ENCODE results near the gene CDK15. TPM values are rescaled to one million over a fixed set of nuclear protein-coding genes. Genes with fewer than 3 reads are reported as not detected.
"Not testable (repeated sequence)": the region's sequence is repeated elsewhere in the genome, so short reads cannot be mapped to it uniquely, and the experiment has no call there.

The CDK15 gene
- total RNA-seq, 1 donor from 2014 or later = not detected

DNA sequence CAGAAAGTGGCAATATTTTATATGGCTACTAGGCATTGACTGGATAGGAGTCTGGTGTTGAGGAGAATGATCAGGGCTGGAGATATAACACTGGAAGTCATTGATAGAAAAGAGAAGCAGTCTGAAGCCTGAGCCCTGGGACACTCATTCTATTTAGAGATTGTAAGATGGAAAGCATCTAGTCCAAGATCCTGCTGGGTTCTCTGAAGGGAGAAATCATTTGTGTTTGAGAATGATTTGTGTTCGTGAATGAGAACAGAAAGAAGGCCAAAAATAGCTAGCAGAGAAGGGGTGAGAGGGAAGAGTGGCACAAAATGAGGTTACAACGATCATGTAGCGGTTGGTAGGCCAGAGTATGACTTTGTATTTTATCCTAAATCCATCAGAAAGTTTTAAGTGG lies 18.0 kb upstream of the CDK15 start:
- intact Hi-C loops (cut with micrococcal nuclease) = no loop called here

GRCh38 chr2:201789395-201789794 lies 16.9 kb upstream of the CDK15 start:
- intact Hi-C loops (cut with micrococcal nuclease) = no loop called here

- intact Hi-C loops (cut with micrococcal nuclease) = no loop called here
These were observed 16.0 kb upstream of the CDK15 start for GRCh38 chr2:201790291-201790690.

- intact Hi-C loops (cut with micrococcal nuclease) = no loop called here
These were observed 15.3 kb upstream of the CDK15 start for GRCh38 chr2:201790989-201791388.

- intact Hi-C loops (cut with micrococcal nuclease) = no loop called here
These were observed 12.7 kb upstream of the CDK15 start for GRCh38 chr2:201793631-201794030.

DNA sequence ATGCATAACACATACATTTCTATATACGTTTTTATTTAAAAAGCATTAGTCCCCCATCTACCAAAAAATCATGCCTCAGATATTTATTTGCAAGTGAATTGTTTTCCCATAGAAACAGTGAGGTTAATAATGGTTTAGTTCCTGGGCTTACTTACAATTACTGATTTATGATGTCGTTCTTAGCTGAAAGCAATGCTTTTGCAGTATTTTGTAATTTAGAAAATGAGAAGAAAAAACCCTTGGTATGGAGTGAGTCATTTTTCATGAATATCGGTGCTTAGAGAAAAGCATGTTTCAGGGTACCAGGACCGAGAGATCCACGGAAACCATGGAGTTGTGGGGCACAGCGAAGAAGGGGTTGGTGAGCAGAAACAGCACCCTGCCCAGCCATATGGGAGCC lies 12.0 kb upstream of the CDK15 start:
- intact Hi-C loops (cut with micrococcal nuclease) = no loop called here

GRCh38 chr2:201795607-201796477 lies 10.5 kb upstream of the CDK15 start:
- intact Hi-C loops (cut with micrococcal nuclease) = loop anchor here (2.0 kb wide), 1 partner anchor 383 kb away; no protein-coding TSS in a partner anchor

DNA sequence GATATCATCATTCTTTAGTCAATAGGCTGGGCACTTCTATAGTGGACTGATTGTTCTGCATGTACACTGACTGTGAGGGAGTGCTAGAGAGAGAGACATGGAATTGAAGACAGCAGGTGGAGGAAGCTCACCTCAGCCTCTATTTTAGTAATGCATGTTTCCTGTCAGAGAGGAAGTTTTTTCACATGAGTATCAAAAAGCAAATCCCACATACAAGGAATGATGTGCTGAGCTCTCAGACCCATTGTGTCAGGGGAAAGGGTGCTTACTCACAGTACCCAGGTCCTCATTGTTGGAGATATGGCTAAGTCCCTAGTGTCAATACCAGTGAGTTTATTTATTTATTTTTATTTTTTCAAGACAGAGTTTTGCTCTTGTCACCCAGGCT lies 9.9 kb upstream of the CDK15 start:
- intact Hi-C loops (cut with micrococcal nuclease) = loop anchor here (2.0 kb wide), 1 partner anchor 382 kb away; no protein-coding TSS in a partner anchor

GRCh38 chr2:201797175-201797840 lies 9.0 kb upstream of the CDK15 start:
- intact Hi-C loops (cut with micrococcal nuclease) = loop anchor here (2.0 kb wide), 1 partner anchor 381 kb away; no protein-coding TSS in a partner anchor

GRCh38 chr2:201798252-201798913 lies 8.0 kb upstream of the CDK15 start:
- intact Hi-C loops (cut with micrococcal nuclease) = no loop called here

GRCh38 chr2:201798914-201799285 lies 7.4 kb upstream of the CDK15 start:
- intact Hi-C loops (cut with micrococcal nuclease) = not testable (repeated sequence)

- intact Hi-C loops (cut with micrococcal nuclease) = no loop called here
These were observed 1.2 kb downstream of the CDK15 start for GRCh38 chr2:201807452-201807999.

DNA sequence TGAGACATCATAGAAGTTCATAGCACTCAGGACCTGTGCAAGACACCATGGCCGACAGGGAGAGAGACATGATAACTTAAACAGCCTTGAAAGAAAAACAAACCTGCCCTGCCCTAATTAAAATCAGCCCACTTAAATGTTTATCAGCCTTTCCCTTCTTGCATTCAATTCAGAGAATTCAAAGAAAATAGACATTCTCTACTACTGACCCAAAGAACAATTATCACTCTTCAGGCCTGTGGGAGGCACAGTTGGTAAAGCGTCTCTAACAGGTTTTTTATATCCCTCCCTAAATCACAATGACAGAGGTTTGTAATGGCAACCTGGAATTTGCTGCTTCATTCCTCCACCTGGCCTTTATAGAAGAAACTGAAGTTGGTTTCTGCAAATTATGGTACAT lies 1.7 kb downstream of the CDK15 start:
- intact Hi-C loops (cut with micrococcal nuclease) = no loop called here

GRCh38 chr2:201809633-201810032 lies 3.3 kb downstream of the CDK15 start:
- intact Hi-C loops (cut with micrococcal nuclease) = no loop called here

- intact Hi-C loops (cut with micrococcal nuclease) = not testable (repeated sequence)
These were observed 4.3 kb downstream of the CDK15 start for GRCh38 chr2:201810604-201811003.

DNA sequence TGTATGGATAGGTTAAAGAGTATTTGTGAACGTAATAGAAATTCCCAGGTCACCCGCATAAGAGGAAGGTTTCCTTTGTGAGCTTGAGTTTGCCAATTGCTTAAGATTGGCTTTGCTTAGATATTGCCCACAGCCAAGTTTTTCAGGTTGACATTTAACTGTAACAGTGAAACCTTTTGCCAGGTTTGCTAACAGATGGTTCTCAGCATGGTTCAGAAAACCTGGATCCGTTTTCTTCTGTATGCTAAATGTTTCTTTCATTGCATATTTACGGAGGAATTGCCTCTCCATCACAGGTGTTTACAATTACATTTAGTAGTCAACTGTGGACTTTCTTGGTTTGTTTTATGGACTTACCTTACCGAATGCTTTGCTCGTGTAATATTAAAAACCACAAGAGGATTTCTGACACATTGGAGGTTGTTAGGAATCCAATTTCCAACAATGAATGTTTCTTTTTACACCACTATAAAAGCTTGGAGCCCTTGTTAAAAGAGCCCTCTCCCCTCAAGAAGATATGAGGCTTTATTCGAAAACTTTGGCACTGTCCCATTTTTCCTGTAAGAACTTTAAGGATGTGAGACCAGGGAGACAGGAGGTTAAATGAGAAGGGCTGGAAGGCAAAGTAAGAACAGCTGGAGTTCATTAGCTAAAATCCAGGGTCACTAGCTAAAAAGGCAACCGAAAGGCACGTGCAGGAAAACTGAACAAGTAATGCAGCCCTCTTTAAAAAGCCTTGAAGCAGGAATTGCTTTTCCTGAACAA lies 7.8 kb downstream of the CDK15 start:
- intact Hi-C loops (cut with micrococcal nuclease) = no loop called here

GRCh38 chr2:201816657-201817575 lies 10.6 kb downstream of the CDK15 start:
- intact Hi-C loops (cut with micrococcal nuclease) = no loop called here

GRCh38 chr2:201820383-201821007 lies 14.2 kb downstream of the CDK15 start:
- intact Hi-C loops (cut with micrococcal nuclease) = no loop called here

DNA sequence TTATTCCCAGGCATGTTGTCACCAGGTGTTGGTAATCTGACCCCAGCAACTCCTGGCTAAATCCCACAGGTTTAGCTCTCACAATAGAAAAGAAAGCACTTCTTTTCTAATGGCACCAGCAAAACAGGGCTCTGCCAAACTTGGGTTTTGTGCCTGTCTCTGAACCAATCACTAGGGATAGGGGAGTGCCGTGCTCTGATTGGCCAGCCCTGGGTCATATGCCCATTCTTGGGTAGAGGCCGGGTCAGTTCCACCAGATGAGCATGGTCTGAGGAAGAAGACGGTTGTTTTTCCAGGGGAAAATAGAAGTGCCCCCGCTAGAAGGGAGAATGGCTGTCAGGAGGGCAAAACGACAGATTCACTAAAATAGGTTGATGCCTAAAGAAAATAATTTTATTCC lies 14.7 kb downstream of the CDK15 start:
- intact Hi-C loops (cut with micrococcal nuclease) = no loop called here

Measured in T-helper 1 cell treated with Interleukin-12 subunit alpha and Interleukin-12 subunit beta and Interleukin-4 antibody, amounts not matched to agents 30 ng/mL and 1 ng/mL, for 36 hours (primary cell).